OCI-LY3 (cell line): Measurements from ENCODE around the gene KPNB1.

Experiments used
- EZH2phosphoT487 ChIP-seq: fragments of 200-600 bp; shearing (Covaris generic); IDR thresholded peaks from 2 replicates; pipeline ENCODE4 v1.6.1; 2018; ENCODE audit warnings: antibody characterized with exemption, mixed run types, low read depth
- TF ChIP-seq, protein P1 (sequence below): fragments of 200-600, 300-600 bp; sonication (generic); IDR thresholded peaks from 2 replicates; pipeline ENCODE4 v1.5.1; 2014; ENCODE audit warnings: antibody characterized with exemption, low read length, low read depth

DNA sequence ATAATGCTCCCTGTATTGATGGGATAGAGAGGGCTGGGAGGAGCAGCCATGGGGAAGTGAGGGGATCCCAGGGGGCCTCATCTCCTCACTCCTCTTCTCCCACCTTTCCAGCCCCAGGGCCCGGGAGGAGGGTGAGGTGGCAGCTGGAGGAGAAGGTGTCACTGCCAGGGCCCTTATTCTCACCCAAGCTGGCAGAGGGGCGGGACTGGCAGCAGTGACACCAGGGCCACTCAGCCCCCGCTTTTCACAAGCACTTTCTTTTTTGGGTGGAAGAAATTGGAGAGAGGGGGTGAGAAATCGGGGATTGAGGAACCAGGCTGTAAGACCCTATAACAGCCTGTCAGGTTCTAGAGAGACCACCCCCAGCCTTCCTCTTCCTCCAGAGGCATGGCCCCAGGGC, 81.0 kb downstream of the KPNB1 start:
- TF ChIP-seq, protein P1, sequence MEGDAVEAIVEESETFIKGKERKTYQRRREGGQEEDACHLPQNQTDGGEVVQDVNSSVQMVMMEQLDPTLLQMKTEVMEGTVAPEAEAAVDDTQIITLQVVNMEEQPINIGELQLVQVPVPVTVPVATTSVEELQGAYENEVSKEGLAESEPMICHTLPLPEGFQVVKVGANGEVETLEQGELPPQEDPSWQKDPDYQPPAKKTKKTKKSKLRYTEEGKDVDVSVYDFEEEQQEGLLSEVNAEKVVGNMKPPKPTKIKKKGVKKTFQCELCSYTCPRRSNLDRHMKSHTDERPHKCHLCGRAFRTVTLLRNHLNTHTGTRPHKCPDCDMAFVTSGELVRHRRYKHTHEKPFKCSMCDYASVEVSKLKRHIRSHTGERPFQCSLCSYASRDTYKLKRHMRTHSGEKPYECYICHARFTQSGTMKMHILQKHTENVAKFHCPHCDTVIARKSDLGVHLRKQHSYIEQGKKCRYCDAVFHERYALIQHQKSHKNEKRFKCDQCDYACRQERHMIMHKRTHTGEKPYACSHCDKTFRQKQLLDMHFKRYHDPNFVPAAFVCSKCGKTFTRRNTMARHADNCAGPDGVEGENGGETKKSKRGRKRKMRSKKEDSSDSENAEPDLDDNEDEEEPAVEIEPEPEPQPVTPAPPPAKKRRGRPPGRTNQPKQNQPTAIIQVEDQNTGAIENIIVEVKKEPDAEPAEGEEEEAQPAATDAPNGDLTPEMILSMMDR = no peak
- TF ChIP-seq EZH2phosphoT487 = no peak
